HepG2 (cell line): ENCODE data around the gene METRNL. TPM values are rescaled to one million over a fixed set of nuclear protein-coding genes. Genes with fewer than 3 reads are reported as not detected.

ENCODE experiments used
- ATAC-seq: fragments of 200-7000 bp; cut with Tn5 transposase; 3 replicates; pipeline ENCODE4 v1.9.1; 2020; ENCODE audit warnings: mild to moderate bottlenecking, moderate library complexity
- BruUV-seq: library from RNA; stranded (reverse); fragments of 400-500 nt; replicated peaks from 2 replicates; lab custom pipeline; 2021; lab: Mats Ljungman, UMichigan
- CTCF ChIA-PET: fragments of 300-600 bp; formaldehyde crosslinking; extraction: SDS; loops from one replicate; lab custom pipeline; 2021; ENCODE audit warnings: low total read pairs, inconsistent platforms, low intra/inter-chr PET ratio; lab: Yijun Ruan, JAX
- POLR2A ChIA-PET: fragments of 350-600 bp; sonication (Branson Sonifier 250); formaldehyde crosslinking; loops from one replicate; lab custom pipeline; 2020; ENCODE audit warnings: antibody characterized with exemption, inconsistent platforms; lab: Yijun Ruan, JAX
- DNase-seq: peaks from one replicate; pipeline ENCODE4 v3.0.0-alpha.2; 2015; ENCODE audit warnings: low spot score
- FAIRE-seq: peaks from 3 replicates; lab custom pipeline; 2011; peaks lifted over from hg19 to GRCh38; lab: Jason Lieb, UNC
- H2AFZ ChIP-seq: one replicate; pipeline ENCODE4 v1.6.1; 2011; ENCODE audit warnings: low read length, inconsistent platforms
- H3K27ac ChIP-seq: fragments of 300-600 bp; 3 replicates; pipeline ENCODE4 v1.8.0; 2011; ENCODE audit warnings: mixed run types, mild to moderate bottlenecking, mixed read lengths, low read length, inconsistent platforms; ENCODE audit not compliant: insufficient read depth; ENCODE audit errors: extremely low read length
- H3K27me3 ChIP-seq, 2 experiments: fragments of 200-600 bp in 1 of 2; 2 replicates in 1 of 2; 3 replicates in 1 of 2; pipeline versions ENCODE4 v1.6.0 to v1.8.0; 2011; ENCODE audit warnings: low read length in 2 of 2, mild to moderate bottlenecking in 2 of 2, moderate library complexity in 2 of 2, inconsistent platforms in 1 of 2; ENCODE audit not compliant: insufficient read depth in 2 of 2, control insufficient read depth in 1 of 2
- H3K36me3 ChIP-seq, 2 experiments: fragments of 200-600 bp in 1 of 2; replicated peaks in 1 of 2; 2 replicates in 1 of 2; 3 replicates in 1 of 2; pipeline versions ENCODE4 v1.5.1 to v1.8.0; 2011; ENCODE audit warnings: low read length in 2 of 2, inconsistent platforms in 1 of 2; ENCODE audit not compliant: insufficient read depth in 2 of 2, control insufficient read depth in 1 of 2
- H3K4me1 ChIP-seq: 2 replicates; pipeline ENCODE4 v1.5.1; 2012; ENCODE audit warnings: low read length, inconsistent platforms; ENCODE audit not compliant: insufficient read depth
- H3K4me2 ChIP-seq: 2 replicates; pipeline ENCODE4 v1.6.0; 2011; ENCODE audit warnings: low read depth, low read length, inconsistent platforms
- H3K4me3 ChIP-seq, 3 experiments: fragments of 200-600 bp in 1 of 3; sonication (generic), shearing (Covaris generic) in 1 of 3; replicated peaks in 1 of 3; 2 replicates each; pipeline ENCODE4 v1.5.1; 2011 to 2016; ENCODE audit warnings: low read length in 3 of 3, inconsistent platforms in 2 of 3, low read depth in 2 of 3, mild to moderate bottlenecking in 2 of 3, control low read depth in 1 of 3, mixed read lengths in 1 of 3; ENCODE audit not compliant: insufficient read depth in 1 of 3
- H3K79me2 ChIP-seq: one replicate; pipeline ENCODE4 v1.6.1; 2011; ENCODE audit warnings: low read length, inconsistent platforms; ENCODE audit not compliant: insufficient read depth
- H3K9ac ChIP-seq: 2 replicates; pipeline ENCODE4 v1.6.0; 2011; ENCODE audit warnings: mild to moderate bottlenecking, low read depth, low read length, inconsistent platforms; ENCODE audit not compliant: insufficient read depth
- H3K9me3 ChIP-seq: 2 replicates; pipeline ENCODE4 v1.5.1; 2012; ENCODE audit warnings: mild to moderate bottlenecking, low read length
- H4K20me1 ChIP-seq: 2 replicates; pipeline ENCODE4 v1.6.0; 2011; ENCODE audit warnings: inconsistent platforms, mild to moderate bottlenecking, low read length, moderate library complexity; ENCODE audit not compliant: insufficient read depth
- ARNTL ChIP-seq: sonication (generic); formaldehyde crosslinking; IDR thresholded peaks from 2 replicates; pipeline ENCODE4 v1.4.0; 2020; ENCODE audit warnings: mild to moderate bottlenecking, missing genetic modification reagents
- BCL6 ChIP-seq: IDR thresholded peaks from 2 replicates; pipeline ENCODE4 v1.6.1; 2016; ENCODE audit warnings: missing genetic modification reagents, missing compliant biosample characterization
- GTF2F1 ChIP-seq: fragments of 150-350 bp; IDR thresholded peaks from 2 replicates; pipeline ENCODE4 v1.6.1; 2014; ENCODE audit warnings: low read length
- IRF2 ChIP-seq: IDR thresholded peaks from 2 replicates; pipeline ENCODE4 v1.6.1; 2018; ENCODE audit warnings: missing genetic modification reagents, missing compliant biosample characterization
- MXI1 ChIP-seq: IDR thresholded peaks from 3 replicates; pipeline ENCODE4 v1.6.1; 2012; ENCODE audit warnings: low read depth, low read length, inconsistent platforms, borderline replicate concordance
- NR2F2 ChIP-seq: IDR thresholded peaks from 2 replicates; pipeline ENCODE4 v1.6.1; 2012; ENCODE audit warnings: low read depth, inconsistent platforms, borderline replicate concordance
- ZFP36L2 ChIP-seq: sonication (generic); formaldehyde crosslinking; IDR thresholded peaks from 2 replicates; pipeline ENCODE4 v1.4.0; 2020; ENCODE audit warnings: missing genetic modification reagents
- ZNF775 ChIP-seq: sonication (generic); formaldehyde crosslinking; IDR thresholded peaks from 2 replicates; pipeline ENCODE4 v1.4.0; 2020; ENCODE audit warnings: missing genetic modification reagents, mild to moderate bottlenecking, moderate library complexity, borderline replicate concordance
- ZSCAN21 ChIP-seq: sonication (generic); formaldehyde crosslinking; IDR thresholded peaks from 2 replicates; pipeline ENCODE4 v1.8.0; 2022; ENCODE audit warnings: mild to moderate bottlenecking, missing genetic modification reagents, moderate library complexity, borderline replicate concordance
- ZSCAN25 ChIP-seq: sonication (generic); formaldehyde crosslinking; IDR thresholded peaks from 2 replicates; pipeline ENCODE4 v1.8.0; 2022; ENCODE audit warnings: mild to moderate bottlenecking, missing genetic modification reagents
- WGBS: methylation state at CpG from one replicate; pipeline ENCODE4 v1.1.6; 2017; ENCODE audit warnings: low lambda C conversion rate; 5-methylcytosine and 5-hydroxymethylcytosine counted together
- in situ Hi-C: cut with HindIII; loops from 2 replicates; pipeline ENCODE4 v1.10.0; 2017; ENCODE audit warnings: low pct_unique_long_range_greater_than_20kb; ENCODE audit not compliant: extremely low pct_ligation_motif_present
- intact Hi-C: fragments of 100-400 bp; cut with micrococcal nuclease; formaldehyde crosslinking; loops from one replicate; pipeline ENCODE4 v1.10.0; 2022; ENCODE audit not compliant: unreplicated experiment
- polyA plus RNA-seq, 8 experiments: library from polyadenylated mRNA; depleted of rRNA in 3 of 8; stranded (reverse) in 7 of 8; unstranded in 1 of 8; fragments of >200 nt; fragmentation: Illumina TruSeq in 4 of 8; extraction: Trizol in 4 of 8; gene quantifications; 2 replicates each; pipeline versions ENCODE4 v1.2.1 to v1.2.3, GENCODE V29; 2011 to 2016; ENCODE audit warnings: low read depth in 4 of 8, missing spikeins in 1 of 8, mixed read lengths in 1 of 8; ENCODE audit not compliant: insufficient read depth in 1 of 8
- total RNA-seq, 5 experiments: library from RNA; depleted of rRNA; stranded (reverse); fragments of >200 nt; fragmentation: Illumina TruSeq; extraction: Trizol; gene quantifications; 2 replicates each; pipeline ENCODE4 v1.2.3, GENCODE V29; 2016; ENCODE audit warnings: low read depth in 1 of 5
- TF ChIP-seq, protein P1 (sequence below): sonication (generic); formaldehyde crosslinking; IDR thresholded peaks from 2 replicates; pipeline ENCODE4 v1.4.0; 2020; ENCODE audit warnings: mild to moderate bottlenecking, missing genetic modification reagents, borderline replicate concordance
- TF ChIP-seq, protein P2 (sequence below): sonication (generic); formaldehyde crosslinking; IDR thresholded peaks from 2 replicates; pipeline ENCODE4 v1.4.0; 2020; ENCODE audit warnings: missing genetic modification reagents
- TF ChIP-seq, protein P3 (sequence below): conservative IDR thresholded peaks from 2 replicates; pipeline ENCODE4 v1.6.1; 2018; ENCODE audit warnings: missing genetic modification reagents

METRNL gene
- total and polyA plus RNA-seq, 2 of the 13 experiments (the other 11 are each of a cell fraction or from before 2014, with no cell fraction given), result 0.66 to 0.84 TPM

GRCh38 chr17:83080579-83080857, 1.1 kb downstream of the METRNL start:
- Histone ChIP-seq H3K27me3 (peaks cover 39 to 82% of the 10 kb centered on the region in 2 experiments; a peak in 4 of 5 replicates), H3K9ac (no peak overlapping the region), H2AFZ (no peak overlapping the region), H3K27ac (no peak overlapping the region), H3K36me3 (no peaks in the 10 kb centered on the region), H3K4me3 (peak overlapping the region in 1 of 3 experiments; percentile 62; a peak in 3 of 6 replicates), H3K4me1 (peaks cover 14% of the 10 kb centered on the region), H3K79me2 (no peaks in the 10 kb centered on the region), H3K9me3 (no peaks in the 10 kb centered on the region), H4K20me1 (peaks cover 30% of the 10 kb centered on the region; the same call in 1 of the 2 replicates), H3K4me2 (no peak overlapping the region)
- DNase-seq, result no peak
- ChIA-PET POLR2A (no interaction called here), CTCF (no interaction called here)
- TF ChIP-seq BCL6 (CRISPR knock-in tag) (peak; percentile 66; the same call in 1 of the 2 replicates), MXI1 (no peak)
- WGBS, result 2% methylated on average over 21 of the region's 44 CpGs
- in situ Hi-C loops (no loop called here), intact Hi-C loops (no loop called here)
- BruUV-seq, result no TSS peak
- no peak for ATAC-seq
- FAIRE-seq, result no peak

DNA sequence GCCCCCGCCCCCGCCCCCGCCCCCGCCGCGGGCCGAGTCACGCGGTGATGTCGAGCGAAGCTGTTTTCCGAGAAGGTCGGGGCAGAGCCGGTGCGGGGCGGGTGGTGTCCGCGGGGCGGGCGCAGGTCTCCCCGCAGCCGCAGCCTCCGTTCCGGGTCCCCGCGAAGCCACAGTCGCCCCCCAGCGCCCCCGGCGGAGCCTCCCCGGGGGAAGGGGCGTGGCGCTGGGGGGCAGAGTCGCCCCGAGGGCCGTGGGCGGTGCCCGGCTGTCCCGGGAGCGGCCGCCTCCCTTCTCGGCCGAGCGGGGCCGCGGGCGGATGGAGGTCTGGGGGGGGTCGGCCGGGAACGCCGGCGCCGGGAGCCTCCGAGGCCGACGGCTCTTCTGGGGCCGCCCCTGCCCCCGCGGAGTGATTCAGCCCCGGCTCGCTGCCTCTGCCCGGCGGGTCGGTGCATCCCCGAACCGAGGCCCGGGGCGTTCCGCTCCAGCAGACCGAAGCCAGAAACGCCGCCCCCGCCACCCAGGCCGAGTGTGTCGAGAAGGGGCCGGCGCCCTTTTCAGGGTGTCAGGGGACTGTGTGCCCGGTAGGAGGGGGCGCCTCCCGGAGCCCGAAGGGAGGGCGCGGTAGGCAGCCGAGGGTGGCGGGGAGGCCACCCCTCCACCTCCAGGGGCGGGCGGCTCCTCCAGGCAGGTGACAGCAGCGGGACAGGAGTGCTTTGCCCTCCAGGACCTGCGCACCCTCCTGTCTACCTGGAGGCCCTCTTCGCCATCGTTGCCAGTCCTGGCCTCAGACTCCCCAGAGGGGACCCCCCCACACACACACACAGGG, 1.7 kb downstream of the METRNL start:
- intact Hi-C loops, result no loop called here
- BruUV-seq, result no TSS peak
- Histone ChIP-seq H3K9ac (no peak overlapping the region), H4K20me1 (peaks cover 30% of the 10 kb centered on the region; the same call in 1 of the 2 replicates), H3K79me2 (no peaks in the 10 kb centered on the region), H3K4me3 (peak overlapping the region in 1 of 3 experiments; percentile 62; a peak in 2 of 6 replicates), H3K36me3 (no peaks in the 10 kb centered on the region), H3K4me1 (peaks cover 18% of the 10 kb centered on the region), H3K4me2 (peak overlapping the region; percentile 45; the same call in 1 of the 2 replicates), H3K27ac (no peak overlapping the region), H3K9me3 (no peaks in the 10 kb centered on the region), H3K27me3 (peaks cover 40 to 82% of the 10 kb centered on the region in 2 experiments; a peak in 4 of 5 replicates), H2AFZ (no peak overlapping the region)
- ChIA-PET POLR2A (no interaction called here), CTCF (no interaction called here)
- WGBS, result 53% methylated on average over 14 of the region's 91 CpGs
- FAIRE-seq (no peak), DNase-seq (no peak), ATAC-seq (no peak)
- in situ Hi-C loops, result no loop called here
- TF ChIP-seq, protein P1, sequence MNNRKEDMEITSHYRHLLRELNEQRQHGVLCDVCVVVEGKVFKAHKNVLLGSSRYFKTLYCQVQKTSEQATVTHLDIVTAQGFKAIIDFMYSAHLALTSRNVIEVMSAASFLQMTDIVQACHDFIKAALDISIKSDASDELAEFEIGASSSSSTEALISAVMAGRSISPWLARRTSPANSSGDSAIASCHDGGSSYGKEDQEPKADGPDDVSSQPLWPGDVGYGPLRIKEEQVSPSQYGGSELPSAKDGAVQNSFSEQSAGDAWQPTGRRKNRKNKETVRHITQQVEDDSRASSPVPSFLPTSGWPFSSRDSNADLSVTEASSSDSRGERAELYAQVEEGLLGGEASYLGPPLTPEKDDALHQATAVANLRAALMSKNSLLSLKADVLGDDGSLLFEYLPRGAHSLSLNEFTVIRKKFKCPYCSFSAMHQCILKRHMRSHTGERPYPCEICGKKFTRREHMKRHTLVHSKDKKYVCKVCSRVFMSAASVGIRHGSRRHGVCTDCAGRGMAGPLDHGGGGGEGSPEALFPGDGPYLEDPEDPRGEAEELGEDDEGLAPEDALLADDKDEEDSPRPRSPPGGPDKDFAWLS (CRISPR knock-in tag), result no peak
- TF ChIP-seq ZSCAN25, result no peak
- TF ChIP-seq GTF2F1, result no peak
- TF ChIP-seq ZSCAN21 (CRISPR knock-in tag), result no peak
- TF ChIP-seq, protein P2, sequence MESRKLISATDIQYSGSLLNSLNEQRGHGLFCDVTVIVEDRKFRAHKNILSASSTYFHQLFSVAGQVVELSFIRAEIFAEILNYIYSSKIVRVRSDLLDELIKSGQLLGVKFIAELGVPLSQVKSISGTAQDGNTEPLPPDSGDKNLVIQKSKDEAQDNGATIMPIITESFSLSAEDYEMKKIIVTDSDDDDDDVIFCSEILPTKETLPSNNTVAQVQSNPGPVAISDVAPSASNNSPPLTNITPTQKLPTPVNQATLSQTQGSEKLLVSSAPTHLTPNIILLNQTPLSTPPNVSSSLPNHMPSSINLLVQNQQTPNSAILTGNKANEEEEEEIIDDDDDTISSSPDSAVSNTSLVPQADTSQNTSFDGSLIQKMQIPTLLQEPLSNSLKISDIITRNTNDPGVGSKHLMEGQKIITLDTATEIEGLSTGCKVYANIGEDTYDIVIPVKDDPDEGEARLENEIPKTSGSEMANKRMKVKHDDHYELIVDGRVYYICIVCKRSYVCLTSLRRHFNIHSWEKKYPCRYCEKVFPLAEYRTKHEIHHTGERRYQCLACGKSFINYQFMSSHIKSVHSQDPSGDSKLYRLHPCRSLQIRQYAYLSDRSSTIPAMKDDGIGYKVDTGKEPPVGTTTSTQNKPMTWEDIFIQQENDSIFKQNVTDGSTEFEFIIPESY (CRISPR knock-in tag), result peak; percentile 54; the same call in 1 of the 2 replicates
- TF ChIP-seq, protein P3, sequence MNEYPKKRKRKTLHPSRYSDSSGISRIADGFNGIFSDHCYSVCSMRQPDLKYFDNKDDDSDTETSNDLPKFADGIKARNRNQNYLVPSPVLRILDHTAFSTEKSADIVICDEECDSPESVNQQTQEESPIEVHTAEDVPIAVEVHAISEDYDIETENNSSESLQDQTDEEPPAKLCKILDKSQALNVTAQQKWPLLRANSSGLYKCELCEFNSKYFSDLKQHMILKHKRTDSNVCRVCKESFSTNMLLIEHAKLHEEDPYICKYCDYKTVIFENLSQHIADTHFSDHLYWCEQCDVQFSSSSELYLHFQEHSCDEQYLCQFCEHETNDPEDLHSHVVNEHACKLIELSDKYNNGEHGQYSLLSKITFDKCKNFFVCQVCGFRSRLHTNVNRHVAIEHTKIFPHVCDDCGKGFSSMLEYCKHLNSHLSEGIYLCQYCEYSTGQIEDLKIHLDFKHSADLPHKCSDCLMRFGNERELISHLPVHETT (CRISPR knock-in tag), result no peak
- TF ChIP-seq ZFP36L2 (CRISPR knock-in tag), result no peak
- TF ChIP-seq IRF2 (CRISPR knock-in tag), result no peak
- no peak for TF ChIP-seq ARNTL (CRISPR knock-in tag)
- no peak for TF ChIP-seq ZNF775 (CRISPR knock-in tag)
- TF ChIP-seq NR2F2, result no peak
